HG03354 (cell line): ENCODE results near the gene STRIP2.
"Not testable (repeated sequence)": the region's sequence is repeated elsewhere in the genome, so short reads cannot be mapped to it uniquely, and the experiment has no call there.

Experiments
- ATAC-seq: cut with Tn5 transposase; IDR thresholded peaks from one replicate; pipeline ENCODE4 v1.9.1; 2021; ENCODE audit warnings: mild to moderate bottlenecking; ENCODE audit not compliant: unreplicated experiment, poor library complexity, severe bottlenecking

STRIP2 gene

DNA sequence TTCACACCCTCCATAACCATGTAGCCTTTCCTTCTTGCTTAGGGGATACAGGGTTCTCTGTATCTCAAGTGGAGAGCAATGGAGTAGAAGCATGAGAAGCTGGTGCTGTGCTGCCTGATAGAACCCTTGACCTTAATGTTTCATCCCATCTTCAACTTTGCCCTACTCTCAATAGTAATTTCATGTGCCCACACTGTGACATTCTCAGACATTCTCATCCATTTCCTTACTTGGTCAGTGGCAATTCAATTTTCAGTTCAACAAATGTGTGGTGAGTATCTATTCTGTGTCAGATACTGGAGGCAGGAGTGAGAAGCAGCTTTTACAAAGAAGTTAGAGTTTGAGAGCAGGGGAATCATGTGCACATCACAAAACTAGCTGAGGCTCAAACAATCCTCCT lies 16.1 kb downstream of the STRIP2 start:
- ATAC-seq: no peak

DNA sequence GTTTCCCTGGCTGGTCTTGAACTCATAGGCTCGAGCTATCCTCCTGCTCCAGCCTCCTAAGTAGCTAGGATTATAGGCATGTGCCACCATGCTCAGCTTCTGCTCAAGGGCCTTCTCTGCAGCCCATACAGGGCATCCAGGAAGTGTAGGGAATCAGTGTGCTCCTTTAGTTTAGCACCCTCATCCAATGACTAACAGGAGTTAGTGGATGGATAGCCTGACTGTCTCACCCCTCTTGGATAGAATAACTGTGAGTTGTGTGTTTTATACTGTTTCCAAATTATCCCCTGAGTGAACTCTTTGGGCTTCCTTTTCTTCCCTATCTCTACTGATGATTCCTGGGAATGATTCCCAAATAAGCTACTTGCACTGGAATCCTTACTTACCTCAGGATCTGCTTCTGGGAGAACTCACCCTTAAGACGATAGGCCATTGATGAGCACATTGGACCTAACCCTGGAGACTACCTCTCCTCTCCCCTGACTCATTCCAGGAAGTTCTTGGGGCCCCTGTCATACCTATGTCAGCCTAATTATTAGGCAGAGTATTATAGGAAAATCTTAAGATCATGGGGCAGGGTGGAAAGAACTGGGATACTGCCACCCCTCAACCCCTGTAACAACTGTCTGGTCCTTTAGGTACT lies 18.5 kb downstream of the STRIP2 start:
- ATAC-seq: no peak

DNA sequence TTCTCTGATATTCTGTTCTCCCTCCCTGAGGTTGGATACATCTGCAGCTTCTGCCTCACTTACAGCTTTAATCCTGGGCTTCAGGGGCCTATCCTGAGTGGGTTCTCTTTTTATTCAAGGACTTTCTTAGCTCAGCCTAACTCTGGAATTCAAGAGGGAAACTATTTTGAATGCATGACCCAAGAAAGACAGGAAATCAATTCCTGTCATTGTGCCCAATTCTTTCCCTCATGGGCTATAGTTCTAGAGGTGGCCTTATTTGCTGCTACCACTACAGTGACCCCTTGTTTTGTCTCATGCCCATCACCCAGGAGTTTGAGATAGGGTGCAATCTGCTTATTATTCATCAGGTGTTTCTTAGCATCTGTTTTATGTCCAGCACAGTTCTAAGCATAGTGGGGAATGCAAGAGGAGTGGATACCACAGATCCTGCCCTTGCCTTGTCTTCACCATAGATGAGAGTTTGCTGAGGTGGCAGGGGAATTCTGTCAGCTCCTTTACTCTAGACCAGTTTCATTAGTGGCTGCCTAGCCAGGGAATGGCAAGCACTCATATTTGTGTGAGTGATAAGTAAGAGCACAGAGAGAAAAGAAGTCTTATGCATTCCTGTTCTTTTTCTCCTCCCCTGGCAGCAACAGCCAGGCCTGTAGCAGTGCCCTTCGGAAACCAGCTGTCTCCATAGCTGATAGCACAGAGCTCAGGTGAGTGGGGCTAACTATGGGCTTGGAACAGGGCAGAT lies 19.4 kb downstream of the STRIP2 start:
- ATAC-seq: no peak

DNA sequence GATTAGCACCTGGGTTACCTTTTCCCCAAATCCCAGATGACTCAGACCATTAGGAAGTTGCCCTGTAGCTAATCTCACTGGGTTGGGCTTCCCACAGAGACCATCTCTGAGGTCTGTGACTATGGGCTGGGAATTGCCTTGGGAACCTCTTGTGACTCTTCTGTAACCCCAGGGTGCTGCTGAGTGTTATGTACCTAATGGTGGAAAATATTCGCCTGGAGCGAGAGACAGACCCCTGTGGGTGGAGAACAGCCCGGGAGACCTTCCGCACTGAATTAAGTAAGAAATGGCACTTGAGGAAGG lies 20.0 kb downstream of the STRIP2 start:
- ATAC-seq: no peak

DNA sequence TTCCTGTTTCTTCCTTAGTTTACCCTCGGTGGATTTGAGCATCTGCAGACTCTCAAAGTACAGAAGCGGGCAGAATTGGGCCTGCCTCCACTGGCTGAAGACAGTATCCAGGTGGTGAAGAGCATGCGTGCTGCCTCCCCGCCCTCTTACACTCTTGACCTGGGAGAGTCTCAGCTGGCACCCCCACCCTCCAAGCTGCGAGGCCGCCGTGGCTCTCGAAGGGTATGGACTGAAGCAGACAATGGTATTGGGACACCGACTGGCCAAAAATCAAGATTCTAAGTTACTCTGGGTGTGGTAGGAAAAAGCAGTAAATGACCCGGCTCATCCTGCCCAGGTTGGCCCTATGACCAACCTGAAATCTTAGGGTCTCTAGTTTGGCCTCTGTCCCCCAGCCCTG lies 22.2 kb downstream of the STRIP2 start:
- ATAC-seq: no peak

DNA sequence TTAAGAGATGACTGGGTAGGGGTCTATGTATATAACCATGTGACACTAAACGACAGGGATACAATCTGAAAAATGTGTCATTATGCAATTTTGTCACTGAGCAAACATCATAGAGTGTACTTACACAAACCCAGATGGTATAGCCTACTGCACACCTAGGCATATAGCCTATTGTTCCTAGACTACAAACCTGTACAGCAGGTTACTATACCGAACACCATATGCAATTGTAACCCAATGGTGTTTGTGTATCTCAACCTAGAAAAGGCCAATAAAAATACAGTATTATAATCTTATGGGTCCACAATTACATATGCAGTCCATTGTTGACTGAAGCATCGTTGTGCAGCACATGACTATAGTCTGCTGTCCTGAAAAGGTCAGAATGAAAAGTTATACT lies 22.9 kb downstream of the STRIP2 start:
- no peak for ATAC-seq

DNA sequence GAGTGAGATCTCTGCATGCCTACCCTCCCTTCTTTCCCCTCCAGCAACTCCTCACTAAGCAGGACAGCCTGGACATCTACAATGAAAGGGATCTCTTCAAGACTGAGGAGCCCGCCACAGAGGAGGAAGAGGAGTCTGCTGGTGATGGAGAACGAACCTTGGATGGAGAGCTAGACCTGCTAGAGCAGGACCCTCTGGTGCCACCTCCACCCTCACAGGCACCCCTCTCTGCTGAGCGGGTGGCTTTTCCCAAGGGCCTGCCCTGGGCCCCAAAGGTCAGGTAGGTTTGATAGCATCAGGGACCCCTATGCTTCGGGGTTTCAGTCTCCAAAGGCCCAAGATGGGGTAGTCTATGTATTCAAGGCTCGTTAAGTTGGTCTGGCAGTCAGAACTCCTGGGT lies 23.9 kb downstream of the STRIP2 start:
- ATAC-seq: no peak

DNA sequence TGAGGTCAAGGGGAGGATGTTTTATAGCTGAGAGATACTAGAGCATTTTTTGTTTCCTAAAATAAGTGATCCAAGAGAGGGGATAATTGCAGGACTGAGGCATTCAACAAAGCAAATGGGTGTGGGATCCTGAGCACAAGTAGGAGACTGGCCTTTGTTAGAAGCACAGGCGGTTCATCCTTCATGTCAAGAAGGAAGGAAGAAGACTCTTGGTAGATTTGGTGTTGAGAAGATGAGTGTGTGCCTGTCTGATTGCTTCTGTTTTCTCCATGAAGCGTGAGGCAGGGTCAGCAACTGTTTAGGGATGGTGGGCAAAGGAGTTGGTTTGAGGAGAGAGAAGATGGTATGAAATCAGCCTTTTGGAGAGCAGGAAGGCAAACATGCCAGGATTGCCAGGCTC lies 27.6 kb downstream of the STRIP2 start:
- no peak for ATAC-seq

DNA sequence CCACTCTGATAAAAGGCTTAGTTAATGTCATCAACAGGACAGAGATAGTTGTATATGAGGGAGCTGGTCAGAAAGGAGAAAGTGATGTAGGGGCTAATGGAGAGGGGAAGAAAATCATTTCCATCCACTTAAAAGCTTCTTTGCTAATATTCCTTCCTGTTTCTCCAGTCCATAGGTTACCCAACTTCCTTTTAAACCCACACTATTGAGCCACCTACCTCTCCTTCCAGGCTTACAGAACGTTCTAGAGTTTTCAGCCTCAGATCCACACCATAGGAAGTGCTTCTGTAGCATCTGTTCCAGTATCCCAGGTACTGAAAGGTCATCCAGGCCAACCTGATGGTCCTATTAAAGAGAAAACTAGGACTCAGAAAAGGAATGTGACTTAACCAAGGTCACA lies 28.2 kb downstream of the STRIP2 start:
- no peak for ATAC-seq

DNA sequence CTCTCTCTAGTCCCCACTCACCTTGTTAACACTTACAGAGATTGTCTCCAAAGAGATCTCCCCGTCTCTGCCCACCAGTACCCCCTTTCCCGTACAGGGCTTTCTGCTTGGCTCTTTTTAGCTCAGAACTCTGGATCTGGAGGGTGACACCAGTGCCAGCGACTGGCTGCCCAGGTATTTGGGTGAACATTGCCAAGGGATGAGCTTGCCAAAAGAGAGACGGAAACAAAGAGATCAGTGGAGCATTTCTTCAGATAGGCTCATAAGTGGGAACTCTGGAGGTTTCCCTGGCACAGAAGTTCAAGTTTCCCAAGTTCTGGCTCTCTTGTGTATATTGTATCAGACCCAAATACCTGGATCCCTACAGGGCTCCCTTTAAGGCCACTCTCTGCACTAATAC lies 30.0 kb downstream of the STRIP2 start:
- no peak for ATAC-seq

DNA sequence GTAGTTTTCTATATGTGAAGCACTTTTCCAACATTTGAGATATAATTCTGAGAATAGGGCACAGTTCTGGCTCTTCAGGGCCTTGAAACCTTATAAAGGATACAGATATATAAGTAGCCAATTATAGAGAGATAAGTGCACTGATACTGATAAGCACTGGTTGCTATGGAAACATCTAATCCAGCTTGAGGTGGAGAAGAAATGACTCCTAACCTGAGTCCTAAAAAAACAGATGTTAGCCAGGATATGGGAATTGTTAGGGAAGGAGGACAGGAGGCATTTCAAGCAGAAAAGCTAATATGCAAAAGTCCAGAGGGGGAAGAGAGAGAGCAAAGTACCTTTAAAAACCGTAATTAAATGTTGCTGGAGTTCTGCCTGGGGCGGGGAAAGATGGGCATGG lies 30.8 kb downstream of the STRIP2 start:
- ATAC-seq: no peak

DNA sequence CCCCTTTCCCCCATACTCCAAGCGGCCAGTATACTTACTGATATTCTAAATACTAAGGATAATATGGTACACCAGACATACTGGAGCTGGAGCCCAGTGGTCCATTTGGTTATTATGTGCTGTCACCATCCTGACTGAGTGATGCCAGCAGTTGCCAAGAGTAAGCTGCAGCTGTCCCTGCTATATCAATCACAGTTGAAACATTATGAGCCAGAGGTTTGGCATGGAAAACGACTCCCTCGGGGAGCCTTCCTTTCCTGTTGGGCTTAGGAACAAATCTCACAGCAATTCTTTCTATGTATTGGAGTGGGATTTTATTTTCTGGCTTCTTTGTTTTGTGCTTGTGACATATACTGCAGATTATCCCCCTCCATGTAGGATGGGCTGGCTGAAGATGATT lies 32.6 kb downstream of the STRIP2 start:
- no peak for ATAC-seq

DNA sequence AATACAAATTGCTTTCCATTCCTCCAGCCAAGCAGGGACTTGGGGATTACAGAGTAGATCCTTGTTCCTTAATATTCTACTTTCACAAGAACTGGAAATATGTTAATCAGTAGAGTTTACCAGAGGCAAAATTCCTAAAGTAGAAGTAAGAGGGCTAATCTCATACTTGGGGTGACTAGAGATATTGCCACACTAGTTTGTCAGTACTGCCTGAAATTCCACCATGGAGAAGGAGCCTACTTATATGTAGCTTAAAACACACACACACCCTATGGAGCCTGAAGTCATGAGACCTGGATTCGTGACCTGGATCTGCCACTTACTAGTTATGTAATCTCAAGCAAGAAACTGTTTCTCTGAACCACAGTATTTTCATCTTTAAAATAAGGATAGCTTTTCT lies 33.9 kb downstream of the STRIP2 start:
- no peak for ATAC-seq

DNA sequence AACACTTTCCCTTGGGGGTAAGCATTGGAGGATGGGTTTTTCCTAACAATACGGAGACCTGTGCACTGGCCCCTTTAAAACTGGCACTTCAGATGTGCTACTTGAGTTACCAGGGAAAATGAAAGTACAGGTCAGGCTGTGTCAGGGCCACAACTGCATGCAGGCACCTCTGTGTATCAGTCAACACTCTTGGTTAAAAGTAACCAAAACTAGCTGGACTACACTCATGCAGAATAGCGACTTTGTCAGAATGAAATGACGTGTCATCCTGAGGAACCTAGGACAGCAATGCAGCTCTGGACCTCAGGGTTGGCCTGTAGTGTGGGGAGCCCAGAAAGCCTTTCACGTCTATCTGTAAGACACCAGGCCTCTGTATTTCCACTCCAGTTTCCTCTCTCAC lies 34.3 kb downstream of the STRIP2 start:
- no peak for ATAC-seq

DNA sequence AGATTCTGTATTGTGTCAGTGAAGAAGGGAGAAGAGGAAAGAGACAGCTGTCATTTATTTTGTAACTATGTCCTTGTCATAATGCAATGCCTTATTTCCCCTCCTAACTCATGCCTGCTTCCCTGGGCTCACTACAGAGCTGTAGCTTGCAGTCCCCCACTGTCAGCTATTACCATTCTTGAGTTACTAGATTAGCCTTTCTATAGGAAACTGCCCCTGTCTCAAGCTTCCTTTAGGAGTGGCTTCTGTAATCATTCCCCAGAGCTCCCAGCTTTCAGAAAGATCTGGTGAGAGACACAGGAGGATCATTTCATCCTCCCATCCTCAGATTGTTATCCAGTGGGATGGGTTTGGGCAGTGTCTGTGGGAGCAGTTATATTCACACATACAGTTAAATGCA lies 35.7 kb downstream of the STRIP2 start:
- no peak for ATAC-seq

DNA sequence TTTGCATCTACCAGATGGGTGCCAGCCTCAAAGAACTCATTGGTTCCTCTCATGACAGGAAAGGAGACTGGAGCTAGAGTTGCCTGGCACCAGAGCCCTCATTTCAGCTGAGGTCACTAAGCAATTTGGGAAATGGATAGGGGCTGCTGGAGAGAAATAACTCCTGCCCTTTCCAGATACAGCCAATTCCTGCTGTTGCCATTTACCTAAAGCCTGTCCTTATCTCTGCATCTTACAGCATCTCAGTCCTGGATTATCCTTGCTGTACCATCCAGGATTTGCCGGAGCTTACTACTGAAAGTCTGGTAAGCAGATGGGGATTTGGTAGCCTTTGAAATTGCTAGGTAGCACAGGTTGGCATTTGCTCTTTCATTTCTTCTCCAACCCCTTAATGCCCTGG lies 36.2 kb downstream of the STRIP2 start:
- ATAC-seq: no peak

DNA sequence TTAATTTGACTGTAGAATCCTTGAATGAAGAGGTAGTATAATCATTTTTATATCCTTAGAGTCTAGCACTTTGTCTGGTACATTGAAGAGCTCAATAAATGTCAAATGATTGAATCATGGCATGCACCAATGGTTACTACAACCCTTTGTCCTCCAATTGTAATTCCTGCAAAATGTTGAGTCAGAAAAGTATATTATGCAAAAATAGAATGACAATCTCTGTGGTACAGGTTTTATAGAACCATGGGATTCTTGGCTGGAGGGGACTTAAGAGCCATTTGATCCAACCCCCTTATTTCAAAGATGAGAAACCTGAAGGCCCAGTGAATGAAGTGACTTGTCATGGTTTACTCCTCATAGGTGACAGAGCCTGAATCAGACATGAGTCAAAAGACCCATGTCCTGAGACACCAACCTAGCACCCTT lies 37.2 kb downstream of the STRIP2 start:
- no peak for ATAC-seq

DNA sequence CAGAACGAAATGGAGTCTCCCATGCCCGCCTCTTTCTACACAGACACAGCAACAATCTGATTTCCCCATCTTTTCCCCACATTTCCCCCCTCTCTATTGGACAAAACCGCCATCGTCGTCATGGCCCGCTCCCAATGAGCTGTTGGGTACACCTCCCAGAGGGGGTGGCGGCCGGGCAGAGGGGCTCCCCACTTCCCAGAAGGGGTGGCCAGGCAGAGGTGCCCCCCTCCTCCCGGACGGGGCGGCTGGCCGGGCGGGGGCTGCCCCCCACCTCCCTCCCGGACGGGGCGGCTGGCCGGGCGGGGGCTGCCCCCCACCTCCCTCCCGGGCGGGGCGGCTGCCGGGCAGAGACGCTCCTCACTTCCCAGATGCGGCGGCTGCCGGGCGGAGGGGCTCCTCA lies 41.7 kb downstream of the STRIP2 start:
- ATAC-seq: not testable (repeated sequence)

DNA sequence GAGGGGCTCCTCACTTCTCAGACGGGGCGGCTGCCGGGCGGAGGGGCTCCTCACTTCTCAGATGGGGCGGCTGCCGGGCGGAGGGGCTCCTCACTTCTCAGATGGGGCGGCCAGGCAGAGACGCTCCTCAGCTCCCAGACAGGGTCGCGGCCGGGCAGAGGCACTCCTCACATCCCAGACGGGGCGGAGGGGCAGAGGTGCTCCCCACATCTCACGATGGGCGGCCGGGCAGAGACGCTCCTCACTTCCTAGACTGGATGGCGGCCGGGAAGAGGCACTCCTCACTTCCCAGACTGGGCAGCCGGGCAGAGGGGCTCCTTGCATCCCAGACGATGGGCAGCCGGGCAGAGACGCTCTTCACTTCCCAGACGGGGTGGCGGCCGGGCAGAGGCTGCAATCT lies 42.2 kb downstream of the STRIP2 start:
- not testable (repeated sequence) for ATAC-seq

DNA sequence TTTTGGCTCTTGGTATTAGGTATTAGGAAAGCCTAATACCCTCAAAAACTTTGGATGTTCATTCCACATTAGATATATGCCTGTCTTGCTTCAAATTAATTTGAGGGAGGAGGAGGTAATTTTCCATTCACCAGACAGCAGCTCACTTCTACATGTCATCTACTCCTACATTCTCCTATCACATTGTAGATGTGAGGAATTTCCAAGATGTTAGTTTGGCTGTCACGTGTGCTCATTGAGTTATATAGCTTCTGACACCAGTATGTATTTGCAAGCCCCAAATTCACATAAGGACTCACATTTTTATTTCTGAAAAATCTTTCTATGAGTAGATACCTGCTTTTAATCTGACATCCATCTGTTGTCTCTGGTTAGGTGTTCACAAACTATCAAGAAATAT lies 45.6 kb downstream of the STRIP2 start:
- no peak for ATAC-seq

DNA sequence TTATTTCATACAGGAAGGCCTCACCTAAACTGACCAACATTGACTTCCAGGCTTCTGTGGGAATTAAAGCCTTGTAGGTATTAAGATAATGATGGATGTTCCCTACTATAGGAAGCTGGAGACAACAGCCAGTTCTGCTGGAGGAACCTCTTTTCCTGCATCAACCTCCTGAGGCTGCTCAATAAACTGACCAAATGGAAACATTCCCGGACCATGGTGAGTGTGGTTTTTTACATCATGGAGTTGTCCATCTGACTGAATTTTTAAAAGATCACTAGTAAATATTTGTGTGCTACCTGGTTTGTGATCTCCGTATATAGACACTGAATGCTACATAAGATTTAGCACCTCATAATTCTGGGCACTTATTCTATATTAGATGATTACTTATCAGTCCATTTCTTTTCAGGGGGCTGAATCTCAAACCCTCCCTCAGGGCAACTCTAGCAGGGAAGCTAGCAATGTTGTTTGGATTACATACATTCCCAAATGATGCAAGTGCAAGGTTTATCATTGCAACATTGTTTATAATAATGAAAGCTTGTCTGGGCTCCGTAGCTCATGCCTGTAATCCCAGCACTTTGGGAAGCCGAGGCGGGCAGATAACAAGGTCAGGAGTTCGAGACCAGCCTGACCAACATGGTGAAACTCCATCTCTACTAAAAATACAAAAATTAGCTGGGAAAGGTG lies 46.6 kb downstream of the STRIP2 start:
- no peak for ATAC-seq
